Endothelial cell of umbilical vein (primary cell): ENCODE data around the gene PHF12. TPM values are rescaled to one million over a fixed set of nuclear protein-coding genes. Genes with fewer than 3 reads are reported as not detected.

Experiments
- BruUV-seq: library from RNA; stranded (reverse); fragments of 400-500 nt; replicated peaks from 2 replicates; lab custom pipeline; 2021; lab: Mats Ljungman, UMichigan
- CTCF ChIA-PET: fragments of 300-600, 350-600 bp; sonication (Branson Sonifier 250); formaldehyde crosslinking; loops from one replicate; lab custom pipeline; 2021; ENCODE audit warnings: antibody characterized with exemption, inconsistent platforms; lab: Charles Lee
- POLR2A ChIA-PET: fragments of 300-600, 350-600 bp; sonication (Branson Sonifier 250); formaldehyde crosslinking; loops from one replicate; lab custom pipeline; 2021; ENCODE audit warnings: antibody characterized with exemption, inconsistent platforms; lab: Charles Lee
- DNase-seq: peaks from one replicate; pipeline ENCODE4 v3.0.0-alpha.2; 2011; ENCODE audit warnings: low read depth, low spot score
- FAIRE-seq: peaks from 2 replicates; lab custom pipeline; 2011; peaks lifted over from hg19 to GRCh38; lab: Jason Lieb, UNC
- H2AFZ ChIP-seq: 2 replicates; pipeline ENCODE4 v1.6.0; 2012; ENCODE audit warnings: low read depth, low read length, control low read depth, inconsistent platforms
- H3K27ac ChIP-seq: 2 replicates; pipeline ENCODE4 v1.5.1; 2011; ENCODE audit warnings: low read depth, mild to moderate bottlenecking, control low read depth, low read length, moderate library complexity; ENCODE audit not compliant: insufficient read depth
- H3K27me3 ChIP-seq, 2 experiments: 2 replicates each; pipeline versions ENCODE4 v1.6.0 to v1.6.1; 2011; ENCODE audit warnings: low read length in 2 of 2, mixed read lengths in 1 of 2; ENCODE audit not compliant: control insufficient read depth in 2 of 2, insufficient read depth in 2 of 2
- H3K36me3 ChIP-seq, 2 experiments: 2 replicates in 1 of 2; 3 replicates in 1 of 2; pipeline ENCODE4 v1.5.1; 2011; ENCODE audit warnings: low read length in 2 of 2, mild to moderate bottlenecking in 1 of 2, moderate library complexity in 1 of 2; ENCODE audit not compliant: control insufficient read depth in 2 of 2, insufficient read depth in 2 of 2; ENCODE audit errors: extremely low read depth in 1 of 2
- H3K4me1 ChIP-seq: 3 replicates; pipeline ENCODE4 v1.5.1; 2011; ENCODE audit warnings: mild to moderate bottlenecking, low read length; ENCODE audit not compliant: control insufficient read depth, insufficient read depth; ENCODE audit errors: extremely low read depth
- H3K4me2 ChIP-seq: 2 replicates; pipeline ENCODE4 v1.6.1; 2011; ENCODE audit warnings: low read length, control low read depth, mixed read lengths; ENCODE audit not compliant: insufficient read depth
- H3K4me3 ChIP-seq, 3 experiments: fragments of 200-600 bp in 1 of 3; sonication (generic), shearing (Covaris generic) in 1 of 3; replicated peaks in 1 of 3; 2 replicates each; pipeline ENCODE4 v1.5.1; 2011 to 2016; ENCODE audit warnings: control low read depth in 3 of 3, low read length in 3 of 3, mild to moderate bottlenecking in 2 of 3, inconsistent platforms in 1 of 3, low read depth in 1 of 3, moderate library complexity in 1 of 3; ENCODE audit not compliant: insufficient read depth in 1 of 3
- H3K79me2 ChIP-seq: 2 replicates; pipeline ENCODE4 v1.6.0; 2012; ENCODE audit warnings: low read length, inconsistent platforms; ENCODE audit not compliant: control insufficient read depth, insufficient read depth
- H3K9ac ChIP-seq: replicated peaks from 2 replicates; pipeline ENCODE3; 2011; ENCODE audit warnings: low read length, control low read depth; ENCODE audit not compliant: insufficient read depth; ENCODE audit errors: extremely low read depth
- H3K9me1 ChIP-seq: replicated peaks from 3 replicates; pipeline ENCODE4 v1.6.0; 2011; ENCODE audit warnings: mild to moderate bottlenecking, low read length; ENCODE audit not compliant: control insufficient read depth, insufficient read depth; ENCODE audit errors: extremely low read depth
- H3K9me3 ChIP-seq: replicated peaks from 2 replicates; pipeline ENCODE4 v1.5.1; 2012; ENCODE audit warnings: low read length, inconsistent platforms; ENCODE audit not compliant: control insufficient read depth, insufficient read depth
- H4K20me1 ChIP-seq: replicated peaks from 2 replicates; pipeline ENCODE3; 2011; ENCODE audit warnings: mild to moderate bottlenecking, low read length; ENCODE audit not compliant: control insufficient read depth, insufficient read depth; ENCODE audit errors: extremely low read depth
- CTCF ChIP-seq, 2 donors: IDR thresholded peaks; 1 replicate in 1 of 2; 2 replicates in 1 of 2; pipeline ENCODE4 v1.5.1; 2011; ENCODE audit warnings: low read length in 2 of 2, mild to moderate bottlenecking in 2 of 2, moderate library complexity in 2 of 2, control low read depth in 1 of 2, inconsistent platforms in 1 of 2, low read depth in 1 of 2; ENCODE audit not compliant: insufficient read depth in 1 of 2; ENCODE audit errors: extremely low read depth in 1 of 2
- EZH2 ChIP-seq: IDR thresholded peaks from 2 replicates; pipeline ENCODE4 v1.6.1; 2012; ENCODE audit warnings: borderline replicate concordance, low read depth, mild to moderate bottlenecking, moderate library complexity, low read length, inconsistent platforms; ENCODE audit not compliant: severe bottlenecking
- FOS ChIP-seq: IDR thresholded peaks from 2 replicates; pipeline ENCODE4 v1.6.1; 2011; ENCODE audit warnings: mild to moderate bottlenecking, low read length, moderate library complexity, borderline replicate concordance; ENCODE audit not compliant: insufficient read depth
- GATA2 ChIP-seq: IDR thresholded peaks from 2 replicates; pipeline ENCODE4 v1.7.0; 2011; ENCODE audit warnings: low read depth, mild to moderate bottlenecking, moderate library complexity, mixed read lengths, low read length; ENCODE audit not compliant: insufficient read length, insufficient read depth
- JUN ChIP-seq: IDR thresholded peaks from 2 replicates; pipeline ENCODE4 v1.6.1; 2011; ENCODE audit warnings: borderline replicate concordance, low read depth; ENCODE audit not compliant: insufficient read length, insufficient read depth
- MYC ChIP-seq: IDR thresholded peaks from one replicate; pipeline ENCODE4 v1.6.1; 2011; ENCODE audit warnings: mild to moderate bottlenecking, low read depth, low read length
- POLR2A ChIP-seq: IDR thresholded peaks from 2 replicates; pipeline ENCODE4 v1.6.1; 2012; ENCODE audit warnings: low read depth, mild to moderate bottlenecking, control low read depth, low read length
- dilution Hi-C: fragments of 300-500 bp; cut with MboI; formaldehyde crosslinking; loops from one replicate; pipeline ENCODE4 v1.15.0; 2019; ENCODE audit warnings: low sequenced_read_pairs; ENCODE audit not compliant: extremely low pct_ligation_motif_present
- intact Hi-C: fragments of 100-400 bp; cut with micrococcal nuclease; formaldehyde crosslinking; loops from one replicate; pipeline ENCODE4 v1.10.0; 2022
- polyA plus RNA-seq, 4 experiments: library from polyadenylated mRNA; depleted of rRNA in 3 of 4; stranded (reverse) in 3 of 4; unstranded in 1 of 4; fragments of >200 nt; gene quantifications; 2 replicates each; pipeline versions ENCODE4 v1.2.1 to v1.2.3, GENCODE V29; 2011 to 2012; ENCODE audit warnings: missing spikeins in 1 of 4
- total RNA-seq: library from RNA; stranded (reverse); gene quantifications from 2 replicates; pipeline ENCODE4 v1.2.3, GENCODE V29; 2021

Gene PHF12
- total and polyA plus RNA-seq, 2 donors (not counting 3 experiments of a cell fraction or from before 2014, with no cell fraction given): 26.6 to 44.2 TPM

DNA sequence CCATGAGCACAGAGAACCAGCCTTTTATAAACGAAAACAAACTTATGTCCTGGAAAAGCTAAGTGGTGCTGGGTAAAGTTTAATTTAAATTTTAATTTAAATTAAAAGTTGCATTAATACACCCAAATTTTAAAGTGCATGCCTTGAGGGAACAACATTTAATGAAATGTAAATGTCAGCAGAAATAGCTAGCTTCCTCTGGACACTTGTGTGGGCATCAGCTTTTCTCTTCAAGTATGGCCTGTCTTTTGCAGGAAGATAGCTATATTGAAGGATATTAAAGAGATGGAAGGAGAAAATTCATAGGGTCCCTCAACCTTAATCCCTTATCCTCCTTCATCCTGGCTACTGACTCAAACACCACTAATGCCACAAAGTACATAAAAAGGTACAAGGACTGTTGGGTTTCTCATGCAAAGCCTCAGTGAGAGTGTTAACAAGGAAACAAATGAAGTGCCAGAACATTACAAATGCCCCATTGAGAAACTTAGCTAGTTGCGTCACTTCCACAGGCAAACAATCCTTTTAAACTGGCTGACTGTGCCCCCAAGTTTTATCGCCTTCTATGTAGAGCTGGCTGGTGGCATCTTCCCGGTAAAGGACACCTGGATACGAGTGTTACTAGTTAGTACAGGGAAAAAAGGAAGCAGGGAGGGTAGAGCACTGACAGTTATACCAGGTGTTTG, 14.1 kb downstream of the PHF12 start:
- H2AFZ ChIP-seq: no peak overlapping the region
- ChIA-PET CTCF (interaction anchor here (1.0 to 2.2 kb wide), 5 partner anchors 12 to 211 kb away, joined by 3 to 8 read pairs (median 5); partner anchors contain the start of gene TLCD1), POLR2A (no interaction called here)
- peaks cover 83% of the 10 kb centered on the region for H3K79me2 ChIP-seq
- no TSS peak for BruUV-seq
- H3K36me3 ChIP-seq: no peaks in the 10 kb centered on the region
- intact Hi-C loops (no loop called here), dilution Hi-C loops (no loop called here)
- TF ChIP-seq GATA2 (no peak), EZH2 (no peak), MYC (no peak), JUN (no peak), CTCF (IDR thresholded peaks at IDR 0.05; ENCODE audit: extremely low read depth in 1 of 2, insufficient read depth in 1 of 2, low read depth in 1 of 2, low read length in 2 of 2) (no peak), FOS (no peak), POLR2A (no peak)
- H3K27ac ChIP-seq: no peak overlapping the region
- DNase-seq (no peak), FAIRE-seq (no peak)
- H3K27me3 ChIP-seq: no peaks in the 10 kb centered on the region
- H3K4me1 ChIP-seq: peaks cover 11% of the 10 kb centered on the region
- no peak overlapping the region for H3K4me2 ChIP-seq
- H3K9me1 ChIP-seq: no peaks in the 10 kb centered on the region
- H4K20me1 ChIP-seq: peaks cover 9% of the 10 kb centered on the region
- H3K9ac ChIP-seq: no peak overlapping the region
- H3K4me3 ChIP-seq: no peak overlapping the region
- no peaks in the 10 kb centered on the region for H3K9me3 ChIP-seq
